ENCODE data around the gene MRAS. TPM values are rescaled to one million over a fixed set of nuclear protein-coding genes. Genes with fewer than 3 reads are reported as not detected.

The MRAS gene
- total RNA-seq, 6 experiments from 2014 or later = 2.5 to 7.9 (median 6.9) TPM

DNA sequence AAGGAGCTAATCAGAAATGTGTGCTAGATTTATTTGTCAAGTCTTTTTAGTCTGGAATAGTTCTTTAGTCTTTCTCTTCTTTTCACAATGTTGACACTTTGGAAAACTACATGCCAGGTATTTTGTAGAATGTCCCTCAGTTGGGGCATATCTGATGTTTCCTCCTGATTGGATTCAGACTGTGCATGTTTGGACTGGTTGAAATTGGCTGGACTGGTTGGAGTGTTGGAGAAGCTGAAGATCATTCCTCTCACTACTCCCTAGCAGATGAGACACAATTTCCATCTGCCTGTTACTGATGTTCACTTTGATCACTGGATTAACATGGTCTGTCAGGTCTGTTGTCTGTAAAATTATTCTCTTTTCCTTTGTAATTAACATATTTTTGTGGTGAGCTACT, 22.4 kb upstream of the MRAS start:
- H3K9me3 ChIP-seq = no peaks in the 10 kb centered on the region
- intact Hi-C loops (cut with DNase I) = no loop called here
- TF ChIP-seq, protein P1, sequence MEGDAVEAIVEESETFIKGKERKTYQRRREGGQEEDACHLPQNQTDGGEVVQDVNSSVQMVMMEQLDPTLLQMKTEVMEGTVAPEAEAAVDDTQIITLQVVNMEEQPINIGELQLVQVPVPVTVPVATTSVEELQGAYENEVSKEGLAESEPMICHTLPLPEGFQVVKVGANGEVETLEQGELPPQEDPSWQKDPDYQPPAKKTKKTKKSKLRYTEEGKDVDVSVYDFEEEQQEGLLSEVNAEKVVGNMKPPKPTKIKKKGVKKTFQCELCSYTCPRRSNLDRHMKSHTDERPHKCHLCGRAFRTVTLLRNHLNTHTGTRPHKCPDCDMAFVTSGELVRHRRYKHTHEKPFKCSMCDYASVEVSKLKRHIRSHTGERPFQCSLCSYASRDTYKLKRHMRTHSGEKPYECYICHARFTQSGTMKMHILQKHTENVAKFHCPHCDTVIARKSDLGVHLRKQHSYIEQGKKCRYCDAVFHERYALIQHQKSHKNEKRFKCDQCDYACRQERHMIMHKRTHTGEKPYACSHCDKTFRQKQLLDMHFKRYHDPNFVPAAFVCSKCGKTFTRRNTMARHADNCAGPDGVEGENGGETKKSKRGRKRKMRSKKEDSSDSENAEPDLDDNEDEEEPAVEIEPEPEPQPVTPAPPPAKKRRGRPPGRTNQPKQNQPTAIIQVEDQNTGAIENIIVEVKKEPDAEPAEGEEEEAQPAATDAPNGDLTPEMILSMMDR (IDR thresholded peaks at IDR 0.05) = no peak
- TF ChIP-seq POLR2A (IDR thresholded peaks at IDR 0.05) = no peak
- no peaks in the 10 kb centered on the region for H3K27me3 ChIP-seq
- H3K4me1 ChIP-seq = peaks cover 0 to 3% (median 0%) of the 10 kb centered on the region in 4 donors
- no peak for ATAC-seq
- no peak overlapping the region for H3K4me3 ChIP-seq
- DNase-seq = no peak
- no peak overlapping the region for H3K27ac ChIP-seq
- no peaks in the 10 kb centered on the region for H3K36me3 ChIP-seq

DNA sequence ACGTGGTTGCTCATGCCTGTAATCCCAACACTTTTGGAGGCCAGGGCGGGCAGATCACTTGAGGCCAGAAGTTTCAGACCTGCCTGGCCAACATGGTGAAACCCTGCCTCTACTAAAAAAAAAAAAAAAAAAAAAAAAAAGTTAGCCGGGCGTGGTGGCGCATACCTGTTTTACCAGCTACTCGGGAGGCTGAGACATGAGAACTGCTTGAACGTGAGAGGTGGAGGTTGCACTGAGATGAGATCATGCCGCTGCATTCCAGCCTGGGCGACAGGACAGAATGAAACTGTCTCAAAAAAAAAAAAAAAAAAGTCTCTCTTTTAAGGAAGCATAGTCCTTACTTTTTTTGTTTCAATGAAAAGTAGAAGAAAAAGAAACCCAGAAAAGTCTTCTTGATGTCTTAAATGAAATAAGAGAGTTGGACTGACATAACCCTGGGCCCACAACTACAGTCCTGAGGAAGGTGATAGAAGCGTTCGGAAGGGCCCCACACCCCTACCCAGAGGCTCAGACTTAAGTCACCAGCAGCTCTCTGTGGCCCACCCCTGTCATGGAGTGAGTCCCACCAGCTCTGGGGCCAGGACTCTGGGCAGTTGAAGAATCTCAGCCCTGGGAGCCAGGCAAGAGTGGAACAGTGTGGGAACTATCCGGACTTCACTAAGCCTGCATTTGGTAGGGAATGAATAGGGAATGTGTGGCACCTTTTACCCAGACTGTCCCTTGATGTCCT, 21.3 kb upstream of the MRAS start:
- Histone ChIP-seq H3K27ac (no peak overlapping the region), H3K27me3 (no peaks in the 10 kb centered on the region), H3K4me1 (peaks cover 0 to 3% (median 0%) of the 10 kb centered on the region in 4 donors), H3K36me3 (no peaks in the 10 kb centered on the region), H3K4me3 (no peak overlapping the region), H3K9me3 (no peaks in the 10 kb centered on the region)
- 91% methylated on average over 9 of the region's 12 CpGs for WGBS (ENCODE audit: insufficient coverage, low coverage, low lambda C conversion rate, missing lambda C conversion rate)
- intact Hi-C loops (cut with DNase I) = no loop called here
- ATAC-seq = no peak
- DNase-seq = no peak
- TF ChIP-seq, protein P1 (IDR thresholded peaks at IDR 0.05) = no peak
- TF ChIP-seq POLR2A (IDR thresholded peaks at IDR 0.05) = no peak

DNA sequence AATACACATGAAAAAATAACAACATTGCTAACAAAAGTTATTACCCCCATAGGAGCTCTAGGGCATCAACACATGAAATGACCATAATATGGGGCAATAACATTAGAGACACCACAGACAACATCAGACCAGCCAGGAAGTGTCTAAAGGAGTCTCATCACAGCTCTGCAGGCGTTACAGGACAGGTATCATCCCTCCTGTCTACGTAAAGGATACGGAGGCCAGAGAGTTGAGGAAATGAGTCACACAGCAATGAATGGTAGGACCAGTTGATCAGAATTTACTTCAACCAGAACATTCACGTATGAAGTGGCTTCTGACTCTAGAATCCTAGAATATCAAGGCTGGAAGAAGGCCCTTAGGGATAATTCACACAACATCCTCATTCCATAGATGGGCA, 20.5 kb upstream of the MRAS start:
- TF ChIP-seq POLR2A (IDR thresholded peaks at IDR 0.05) = no peak
- TF ChIP-seq, protein P1 (IDR thresholded peaks at IDR 0.05) = no peak
- no peaks in the 10 kb centered on the region for H3K36me3 ChIP-seq
- WGBS (ENCODE audit: insufficient coverage, low coverage, low lambda C conversion rate, missing lambda C conversion rate) = 81% methylated on average over 3 of the region's 4 CpGs
- ATAC-seq (no peak), DNase-seq (no peak)
- no peak overlapping the region for H3K27ac ChIP-seq
- intact Hi-C loops (cut with DNase I) = no loop called here
- H3K9me3 ChIP-seq = no peaks in the 10 kb centered on the region
- peaks cover 0 to 3% (median 0%) of the 10 kb centered on the region in 4 donors for H3K4me1 ChIP-seq
- no peaks in the 10 kb centered on the region for H3K27me3 ChIP-seq
- no peak overlapping the region for H3K4me3 ChIP-seq

DNA sequence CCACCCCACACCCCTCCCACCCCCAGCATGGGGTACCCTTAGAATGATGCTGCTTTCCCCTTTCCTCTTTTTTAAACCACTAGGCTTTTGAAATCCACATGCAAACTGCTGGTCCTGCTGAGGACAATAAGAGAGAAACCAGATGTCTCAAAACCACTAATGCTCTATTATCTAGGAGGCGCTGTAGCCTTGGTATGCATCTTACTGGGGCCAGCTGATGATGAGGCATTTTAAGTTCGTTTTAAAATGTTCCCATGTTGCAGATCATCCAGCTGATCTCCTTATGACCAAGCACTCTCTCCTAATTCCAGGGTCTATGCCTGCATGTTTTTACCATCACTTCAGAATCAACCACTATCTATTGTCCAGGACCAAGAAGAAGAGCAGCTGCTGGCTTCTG, 20.0 kb upstream of the MRAS start:
- Histone ChIP-seq H3K36me3 (no peaks in the 10 kb centered on the region), H3K4me3 (no peak overlapping the region), H3K27ac (no peak overlapping the region), H3K9me3 (no peaks in the 10 kb centered on the region), H3K4me1 (peaks cover 0 to 3% (median 0%) of the 10 kb centered on the region in 4 donors), H3K27me3 (no peaks in the 10 kb centered on the region)
- no peak for ATAC-seq
- TF ChIP-seq POLR2A (IDR thresholded peaks at IDR 0.05) = no peak
- TF ChIP-seq, protein P1 (IDR thresholded peaks at IDR 0.05) = peak in 1 of 4 donors; percentile 5
- DNase-seq = no peak
- intact Hi-C loops (cut with DNase I) = no loop called here
- WGBS (ENCODE audit: insufficient coverage, low coverage, low lambda C conversion rate, missing lambda C conversion rate) = 33% methylated on average over 2 of the region's 2 CpGs
